HG03159 (cell line): ENCODE data around the gene GTF2H4.

Experiments used
- ATAC-seq: cut with Tn5 transposase; IDR thresholded peaks from one replicate; pipeline ENCODE4 v1.9.1; 2021; ENCODE audit warnings: mild to moderate bottlenecking, moderate library complexity; ENCODE audit not compliant: unreplicated experiment

Gene GTF2H4

GRCh38 chr6:30951907-30952469 lies 44.0 kb downstream of the GTF2H4 start:
- ATAC-seq: no peak

GRCh38 chr6:30954631-30955366 lies 46.8 kb downstream of the GTF2H4 start:
- no peak for ATAC-seq

GRCh38 chr6:30955367-30956042 lies 47.5 kb downstream of the GTF2H4 start:
- peak; percentile 71 for ATAC-seq

GRCh38 chr6:30957716-30958115 lies 49.7 kb downstream of the GTF2H4 start:
- no peak for ATAC-seq

GRCh38 chr6:30960907-30961673 lies 53.1 kb downstream of the GTF2H4 start:
- no peak for ATAC-seq

- no peak for ATAC-seq
These were observed 54.7 kb downstream of the GTF2H4 start for GRCh38 chr6:30962716-30963115.

- no peak for ATAC-seq
These were observed 55.6 kb downstream of the GTF2H4 start for GRCh38 chr6:30963641-30964040.
